Left forelimb (tissue), 1 donor: ENCODE results near the gene ENO4.

Experiments used
- DNase-seq: peaks from one replicate; pipeline ENCODE4 v3.0.0-alpha.2; 2018; ENCODE audit warnings: low spot score

The ENO4 gene

DNA sequence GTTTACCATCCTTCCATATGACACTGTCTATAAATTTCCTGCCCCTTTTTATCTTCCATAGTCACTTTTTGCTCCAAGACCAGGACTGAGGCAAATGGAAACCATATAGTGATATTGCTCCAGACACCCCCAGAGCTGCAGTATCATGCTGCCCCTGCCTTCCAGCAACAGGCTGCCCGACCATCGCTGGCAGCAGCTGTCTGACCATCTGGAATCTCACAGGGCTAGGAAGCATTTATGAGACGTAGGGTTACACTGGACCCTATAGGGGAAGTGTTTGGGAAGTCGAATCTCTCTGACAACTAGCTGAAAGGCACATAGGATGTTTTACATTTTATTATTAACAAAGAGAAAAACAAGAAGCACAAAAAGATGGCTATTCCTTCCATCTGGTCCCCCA lies 19.4 kb downstream of the ENO4 start:
- DNase-seq = no peak

- no peak for DNase-seq
These were observed 21.6 kb downstream of the ENO4 start for GRCh38 chr10:116870949-116871348.

DNA sequence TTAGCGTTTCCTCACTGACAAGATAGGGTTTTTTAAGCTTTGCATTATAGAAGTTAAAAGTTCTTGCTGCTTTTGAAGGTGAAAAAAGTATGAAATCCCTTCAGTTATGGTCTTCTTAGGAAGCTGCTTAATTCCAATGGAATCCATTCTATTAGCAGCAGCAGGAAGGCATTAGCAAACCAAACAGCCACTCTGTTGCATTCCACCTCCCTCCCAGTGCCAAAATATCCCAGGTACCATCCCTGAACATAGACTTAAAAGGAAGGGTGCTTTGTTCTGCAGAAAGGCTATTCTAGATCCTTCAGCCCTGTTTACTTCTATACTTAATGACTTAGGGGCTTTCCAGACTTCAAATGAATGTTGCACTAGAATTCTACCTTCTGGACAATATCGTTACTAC lies 23.8 kb downstream of the ENO4 start:
- DNase-seq = no peak

- no peak for DNase-seq
These were observed 26.6 kb downstream of the ENO4 start for GRCh38 chr10:116875897-116876296.

DNA sequence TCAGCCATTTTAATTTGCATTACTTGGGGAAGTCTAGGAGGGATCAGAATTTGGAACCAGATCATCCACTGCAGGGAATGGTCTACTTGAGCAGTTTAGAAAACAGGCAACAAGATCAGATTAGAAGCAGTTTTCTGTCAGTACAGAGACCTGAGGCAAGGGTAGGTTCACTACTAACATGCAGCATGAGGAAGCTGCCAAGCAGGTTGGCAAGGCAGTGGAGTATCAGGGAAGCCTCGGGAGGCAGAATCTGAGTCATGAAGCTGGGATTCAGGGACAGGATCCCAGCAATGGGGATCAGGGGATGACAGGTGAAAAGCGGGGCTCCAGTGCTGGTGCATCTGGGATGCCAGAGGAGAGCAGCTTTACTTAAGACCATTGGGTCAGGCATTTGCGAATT lies 28.1 kb downstream of the ENO4 start:
- no peak for DNase-seq

- no peak for DNase-seq
These were observed 28.8 kb downstream of the ENO4 start for GRCh38 chr10:116878123-116878522.

DNA sequence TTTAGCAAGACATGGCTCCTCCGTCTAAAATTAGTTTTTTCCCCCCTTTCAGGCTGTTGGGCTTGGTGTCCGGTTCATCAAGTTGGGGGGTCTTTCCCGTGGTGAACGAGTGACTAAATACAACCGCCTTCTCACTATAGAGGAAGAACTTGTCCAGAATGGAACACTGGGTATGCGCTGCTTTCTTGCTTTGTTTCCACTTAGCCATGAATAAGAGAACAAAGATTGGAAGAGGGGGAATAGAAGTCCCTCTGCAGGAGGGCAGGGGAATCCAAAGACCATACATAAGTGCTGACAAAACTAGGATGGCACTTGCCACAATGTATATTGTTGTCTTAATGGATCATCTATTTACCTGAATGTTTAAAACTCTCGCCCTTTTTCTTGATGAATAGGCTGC lies 30.5 kb downstream of the ENO4 start:
- no peak for DNase-seq

- DNase-seq = no peak
These were observed 31.6 kb downstream of the ENO4 start for GRCh38 chr10:116880716-116881482.

- DNase-seq = no peak
These were observed 33.3 kb downstream of the ENO4 start for GRCh38 chr10:116882639-116883038.

DNA sequence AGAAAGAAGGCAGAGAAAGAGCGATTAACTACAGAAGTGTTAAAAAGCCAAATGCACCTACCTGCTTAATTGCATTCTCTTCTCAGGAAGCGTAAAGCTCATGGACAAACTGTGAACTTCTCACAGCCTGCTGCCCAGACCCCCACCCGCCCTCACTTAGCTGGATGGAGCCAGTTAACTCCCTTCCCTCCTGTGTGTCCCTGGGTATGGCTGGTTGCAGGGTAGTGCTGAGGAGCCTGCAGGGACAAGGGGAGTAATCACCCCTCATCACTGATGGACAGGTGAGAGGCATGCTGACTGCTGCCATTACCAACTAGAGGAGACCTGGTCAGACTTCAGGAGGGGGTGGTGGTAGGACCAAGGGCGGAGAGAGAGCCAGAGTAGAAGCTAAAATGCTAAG lies 37.5 kb downstream of the ENO4 start:
- DNase-seq = no peak

DNA sequence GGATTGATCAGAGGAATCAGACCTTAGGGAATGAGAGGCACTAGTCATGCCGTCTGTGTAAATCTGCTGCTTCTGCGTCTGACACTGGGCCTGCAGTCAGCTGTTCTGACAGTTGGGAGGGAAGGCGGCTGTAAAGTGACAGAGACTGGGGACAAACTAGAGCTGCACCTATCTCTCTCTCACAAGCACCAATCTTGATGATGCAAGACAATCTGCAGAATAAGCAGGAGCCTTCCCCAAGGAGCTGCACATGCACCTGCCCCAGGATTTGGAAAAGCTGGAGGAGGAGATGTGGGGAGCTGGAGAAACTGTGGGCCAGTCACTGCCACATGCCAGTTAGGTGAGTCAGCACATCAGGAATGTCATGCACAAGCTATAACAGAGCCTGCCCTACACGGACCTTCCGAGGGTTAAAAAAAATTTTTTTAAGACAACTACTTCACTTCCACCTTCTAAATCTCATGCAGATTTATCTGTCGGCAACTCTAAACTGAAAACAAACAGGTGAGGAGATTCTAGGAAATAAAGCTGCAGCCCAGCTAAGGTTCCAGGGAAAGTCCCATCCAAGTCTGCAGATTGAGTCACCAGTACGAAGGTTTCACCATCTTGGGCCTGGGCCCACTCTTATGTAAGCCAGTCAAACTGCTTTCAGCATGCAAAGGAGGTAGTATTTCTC lies 39.2 kb downstream of the ENO4 start:
- DNase-seq = no peak

DNA sequence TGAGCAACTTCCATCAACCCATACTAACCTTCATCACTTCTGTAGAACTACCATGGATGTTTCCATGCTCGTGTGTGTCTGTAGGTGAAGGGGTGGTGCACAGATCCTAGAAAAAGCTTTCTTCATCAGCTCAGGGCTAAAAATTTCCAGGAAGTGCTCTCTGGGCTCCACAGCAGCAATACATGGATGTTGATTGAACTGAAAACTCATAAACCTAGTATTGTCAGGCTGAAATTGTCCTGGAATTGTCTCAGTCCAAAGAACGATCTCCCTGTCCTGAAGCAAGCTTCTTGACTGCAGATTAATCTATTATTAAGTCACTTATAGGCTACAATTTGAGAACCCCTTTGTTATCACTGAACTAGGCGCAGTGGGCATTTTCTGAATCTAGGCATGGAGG lies 39.8 kb downstream of the ENO4 start:
- no peak for DNase-seq

- DNase-seq = peak; percentile 70
These were observed 41.9 kb downstream of the ENO4 start for GRCh38 chr10:116891208-116891607.

DNA sequence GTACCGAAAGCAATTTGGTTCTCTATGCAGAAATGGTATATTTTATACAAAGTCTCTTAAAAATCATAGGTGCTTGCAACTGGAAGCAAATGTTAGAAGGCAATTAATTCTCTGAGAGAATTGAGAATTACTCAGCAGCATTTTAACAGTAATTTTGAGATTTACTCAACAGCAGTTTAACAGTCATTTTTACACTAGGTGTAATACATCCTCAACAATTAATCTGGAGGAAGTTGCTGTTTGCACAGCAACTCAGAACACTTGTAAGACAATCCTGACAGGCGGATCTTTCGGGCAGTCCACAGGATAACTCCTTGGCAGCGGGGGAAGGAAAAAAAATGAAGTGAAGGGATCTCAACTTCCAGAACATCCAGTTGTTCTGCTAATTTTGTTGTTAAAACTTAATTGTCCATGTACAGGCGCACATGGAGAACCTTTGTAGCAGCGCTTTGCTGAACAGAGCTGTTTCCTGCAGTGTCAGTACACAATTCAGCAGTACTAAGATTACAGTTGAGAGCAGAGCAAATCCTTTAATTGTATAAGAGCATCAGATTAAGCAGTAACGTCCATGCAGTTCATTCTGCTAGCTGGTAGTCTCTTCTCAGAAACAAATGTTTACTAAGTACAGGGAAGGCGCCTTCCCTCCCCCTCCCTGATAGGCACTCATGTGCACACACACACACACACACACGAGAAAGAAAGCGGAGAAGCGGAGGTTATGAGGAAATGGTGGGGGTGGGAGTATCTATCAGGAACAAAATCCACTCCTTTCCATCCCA lies 43.8 kb downstream of the ENO4 start:
- DNase-seq = no peak

- DNase-seq = no peak
These were observed 44.4 kb downstream of the ENO4 start for GRCh38 chr10:116893686-116894037.

DNA sequence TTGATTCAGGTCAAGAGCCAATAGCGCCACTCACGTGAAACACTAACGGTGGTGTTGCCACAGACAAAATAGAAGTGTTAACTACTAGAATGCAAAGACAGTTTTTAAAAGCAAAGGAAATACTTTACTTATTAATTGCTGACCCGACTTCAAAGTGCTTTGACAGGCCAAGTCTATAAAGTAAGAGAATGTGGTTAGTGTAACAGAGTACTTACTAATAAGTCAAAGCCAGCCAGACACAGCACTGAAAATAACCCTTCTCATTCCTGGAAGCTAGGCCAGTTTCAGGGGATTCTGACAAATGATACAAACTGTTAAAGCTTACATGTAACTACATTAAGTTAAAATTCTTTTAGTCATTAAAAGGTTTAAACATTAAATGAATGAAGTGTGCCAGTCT lies 50.3 kb downstream of the ENO4 start:
- no peak for DNase-seq

DNA sequence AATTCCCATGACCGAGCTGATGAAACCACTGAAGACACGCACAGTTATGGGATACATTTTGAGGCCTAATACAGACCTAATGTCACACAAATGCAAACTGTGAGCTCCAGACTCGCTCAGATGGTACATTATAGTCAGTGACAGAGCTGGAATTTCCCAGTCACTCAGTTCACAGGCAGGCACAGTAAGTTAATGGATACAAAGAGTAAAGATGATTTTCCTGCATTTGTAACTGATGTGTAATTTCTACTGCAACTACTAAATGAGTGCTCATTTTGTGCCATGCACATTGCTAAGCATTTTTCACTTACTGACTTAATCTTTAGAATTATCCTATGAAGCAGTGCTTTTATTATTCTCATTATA lies 56.5 kb downstream of the ENO4 start:
- no peak for DNase-seq

- no peak for DNase-seq
These were observed 58.1 kb downstream of the ENO4 start for GRCh38 chr10:116907245-116907987.

DNA sequence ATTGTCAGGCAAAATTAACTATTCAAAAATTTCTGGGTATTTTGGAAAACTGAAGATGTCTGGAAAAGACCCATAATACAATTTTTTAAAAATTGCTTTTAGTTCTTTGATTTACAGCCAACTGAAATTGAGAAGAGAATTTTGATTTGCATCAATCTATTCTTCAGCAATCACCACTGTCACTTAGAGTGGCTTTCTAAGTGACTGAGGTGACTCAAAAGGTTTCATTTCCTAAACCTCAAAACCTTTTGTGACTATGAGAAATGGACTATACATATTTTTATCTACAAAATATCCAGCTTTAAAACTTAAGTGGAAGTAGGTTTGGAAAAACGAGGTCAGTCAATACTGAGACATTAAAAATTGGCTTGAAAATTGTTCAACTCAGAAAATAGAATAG lies 60.0 kb downstream of the ENO4 start:
- DNase-seq = no peak

GRCh38 chr10:116910910-116911309 lies 61.6 kb downstream of the ENO4 start:
- no peak for DNase-seq

GRCh38 chr10:116912162-116912561 lies 62.9 kb downstream of the ENO4 start:
- no peak for DNase-seq

DNA sequence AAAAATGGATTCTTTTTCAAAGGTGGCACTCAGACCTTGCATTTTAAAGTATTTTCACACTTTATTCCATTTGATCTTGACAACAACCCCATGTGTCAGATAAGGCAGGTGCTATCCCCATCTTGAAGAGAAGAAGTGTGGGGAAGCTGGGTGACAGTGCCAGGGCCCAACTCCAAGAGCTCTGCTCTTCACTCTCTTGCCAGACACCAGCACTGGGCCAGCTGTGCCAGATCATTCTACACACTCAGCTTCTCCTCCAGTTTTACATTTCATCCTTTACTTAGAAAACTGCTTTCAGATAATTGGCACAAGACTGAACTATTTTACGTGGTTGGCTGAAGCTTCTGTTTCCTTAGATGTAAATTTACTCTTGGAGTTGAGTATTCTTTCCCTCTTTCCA lies 64.4 kb downstream of the ENO4 start:
- DNase-seq = no peak

- no peak for DNase-seq
These were observed 66.0 kb downstream of the ENO4 start for GRCh38 chr10:116915340-116915739.
